Measurements from ENCODE around the gene CALD1. TPM values are rescaled to one million over a fixed set of nuclear protein-coding genes. Genes with fewer than 3 reads are reported as not detected.

CALD1 gene
- polyA plus RNA-seq, 1 donor from 2014 or later: 8.0 TPM

DNA sequence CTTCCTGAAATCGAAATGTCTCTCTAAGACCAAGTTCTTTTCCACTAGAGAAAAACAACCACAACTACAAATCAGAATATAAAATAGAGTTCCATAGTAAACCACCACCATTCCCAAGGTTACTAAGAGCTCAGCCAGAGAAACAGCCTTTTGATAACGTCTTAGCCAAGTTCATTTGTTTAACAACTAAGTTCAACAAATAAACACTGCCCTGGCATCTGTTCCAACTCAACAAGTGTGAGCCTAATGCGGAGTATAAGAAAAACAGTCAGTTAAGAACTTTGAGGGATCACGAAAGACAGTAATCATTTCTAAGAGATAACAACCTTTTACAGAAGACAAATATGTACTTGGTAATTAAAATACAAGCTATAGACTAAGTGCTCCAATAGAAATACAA is 77.3 kb downstream of the CALD1 start:
- no peaks in the 10 kb centered on the region for H3K79me2 ChIP-seq (replicated peaks; ENCODE audit: insufficient read depth, low read length)
- TF ChIP-seq, protein P1, sequence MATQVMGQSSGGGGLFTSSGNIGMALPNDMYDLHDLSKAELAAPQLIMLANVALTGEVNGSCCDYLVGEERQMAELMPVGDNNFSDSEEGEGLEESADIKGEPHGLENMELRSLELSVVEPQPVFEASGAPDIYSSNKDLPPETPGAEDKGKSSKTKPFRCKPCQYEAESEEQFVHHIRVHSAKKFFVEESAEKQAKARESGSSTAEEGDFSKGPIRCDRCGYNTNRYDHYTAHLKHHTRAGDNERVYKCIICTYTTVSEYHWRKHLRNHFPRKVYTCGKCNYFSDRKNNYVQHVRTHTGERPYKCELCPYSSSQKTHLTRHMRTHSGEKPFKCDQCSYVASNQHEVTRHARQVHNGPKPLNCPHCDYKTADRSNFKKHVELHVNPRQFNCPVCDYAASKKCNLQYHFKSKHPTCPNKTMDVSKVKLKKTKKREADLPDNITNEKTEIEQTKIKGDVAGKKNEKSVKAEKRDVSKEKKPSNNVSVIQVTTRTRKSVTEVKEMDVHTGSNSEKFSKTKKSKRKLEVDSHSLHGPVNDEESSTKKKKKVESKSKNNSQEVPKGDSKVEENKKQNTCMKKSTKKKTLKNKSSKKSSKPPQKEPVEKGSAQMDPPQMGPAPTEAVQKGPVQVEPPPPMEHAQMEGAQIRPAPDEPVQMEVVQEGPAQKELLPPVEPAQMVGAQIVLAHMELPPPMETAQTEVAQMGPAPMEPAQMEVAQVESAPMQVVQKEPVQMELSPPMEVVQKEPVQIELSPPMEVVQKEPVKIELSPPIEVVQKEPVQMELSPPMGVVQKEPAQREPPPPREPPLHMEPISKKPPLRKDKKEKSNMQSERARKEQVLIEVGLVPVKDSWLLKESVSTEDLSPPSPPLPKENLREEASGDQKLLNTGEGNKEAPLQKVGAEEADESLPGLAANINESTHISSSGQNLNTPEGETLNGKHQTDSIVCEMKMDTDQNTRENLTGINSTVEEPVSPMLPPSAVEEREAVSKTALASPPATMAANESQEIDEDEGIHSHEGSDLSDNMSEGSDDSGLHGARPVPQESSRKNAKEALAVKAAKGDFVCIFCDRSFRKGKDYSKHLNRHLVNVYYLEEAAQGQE (IDR thresholded peaks at IDR 0.05; ENCODE audit: borderline replicate concordance): no peak
- TF ChIP-seq EZH2 (IDR thresholded peaks at IDR 0.05; ENCODE audit: borderline replicate concordance, insufficient read depth, low read length, poor library complexity, severe bottlenecking) (no peak), POLR2AphosphoS5 (IDR thresholded peaks at IDR 0.05) (no peak), SMC3 (conservative IDR thresholded peaks at IDR 0.05; ENCODE audit: poor library complexity) (no peak), EP300 (conservative IDR thresholded peaks at IDR 0.05; ENCODE audit: poor library complexity, severe bottlenecking) (no peak), MXI1 (conservative IDR thresholded peaks at IDR 0.05; ENCODE audit: poor library complexity, severe bottlenecking) (no peak), TAF1 (IDR thresholded peaks at IDR 0.05; ENCODE audit: low read depth) (no peak), RAD21 (conservative IDR thresholded peaks at IDR 0.05) (no peak)
- TF ChIP-seq, protein P2, sequence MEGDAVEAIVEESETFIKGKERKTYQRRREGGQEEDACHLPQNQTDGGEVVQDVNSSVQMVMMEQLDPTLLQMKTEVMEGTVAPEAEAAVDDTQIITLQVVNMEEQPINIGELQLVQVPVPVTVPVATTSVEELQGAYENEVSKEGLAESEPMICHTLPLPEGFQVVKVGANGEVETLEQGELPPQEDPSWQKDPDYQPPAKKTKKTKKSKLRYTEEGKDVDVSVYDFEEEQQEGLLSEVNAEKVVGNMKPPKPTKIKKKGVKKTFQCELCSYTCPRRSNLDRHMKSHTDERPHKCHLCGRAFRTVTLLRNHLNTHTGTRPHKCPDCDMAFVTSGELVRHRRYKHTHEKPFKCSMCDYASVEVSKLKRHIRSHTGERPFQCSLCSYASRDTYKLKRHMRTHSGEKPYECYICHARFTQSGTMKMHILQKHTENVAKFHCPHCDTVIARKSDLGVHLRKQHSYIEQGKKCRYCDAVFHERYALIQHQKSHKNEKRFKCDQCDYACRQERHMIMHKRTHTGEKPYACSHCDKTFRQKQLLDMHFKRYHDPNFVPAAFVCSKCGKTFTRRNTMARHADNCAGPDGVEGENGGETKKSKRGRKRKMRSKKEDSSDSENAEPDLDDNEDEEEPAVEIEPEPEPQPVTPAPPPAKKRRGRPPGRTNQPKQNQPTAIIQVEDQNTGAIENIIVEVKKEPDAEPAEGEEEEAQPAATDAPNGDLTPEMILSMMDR (IDR thresholded peaks at IDR 0.05; ENCODE audit: poor library complexity, severe bottlenecking): no peak
- no peaks in the 10 kb centered on the region for H3K9me3 ChIP-seq (ENCODE audit: low read length)
- no peak overlapping the region for H3K9ac ChIP-seq (ENCODE audit: low read length)
- H3K4me2 ChIP-seq (ENCODE audit: low read length): no peak overlapping the region
- H3K9me2 ChIP-seq (ENCODE audit: insufficient read depth, low read length): no peaks in the 10 kb centered on the region
- H3K4me3 ChIP-seq (ENCODE audit: low read length): no peak overlapping the region
- no peaks in the 10 kb centered on the region for H3K36me3 ChIP-seq (ENCODE audit: insufficient read depth, low read length)
- H3K27ac ChIP-seq (ENCODE audit: low read length): no peak overlapping the region
- H3F3A ChIP-seq (ENCODE audit: insufficient read depth, low read length, poor library complexity, severe bottlenecking): no peaks in the 10 kb centered on the region
- H3K27me3 ChIP-seq (ENCODE audit: insufficient read depth, low read depth, low read length): no peaks in the 10 kb centered on the region
- H2AFZ ChIP-seq (ENCODE audit: low read depth, low read length): no peak overlapping the region
- no peaks in the 10 kb centered on the region for H4K20me1 ChIP-seq (ENCODE audit: insufficient read depth)

DNA sequence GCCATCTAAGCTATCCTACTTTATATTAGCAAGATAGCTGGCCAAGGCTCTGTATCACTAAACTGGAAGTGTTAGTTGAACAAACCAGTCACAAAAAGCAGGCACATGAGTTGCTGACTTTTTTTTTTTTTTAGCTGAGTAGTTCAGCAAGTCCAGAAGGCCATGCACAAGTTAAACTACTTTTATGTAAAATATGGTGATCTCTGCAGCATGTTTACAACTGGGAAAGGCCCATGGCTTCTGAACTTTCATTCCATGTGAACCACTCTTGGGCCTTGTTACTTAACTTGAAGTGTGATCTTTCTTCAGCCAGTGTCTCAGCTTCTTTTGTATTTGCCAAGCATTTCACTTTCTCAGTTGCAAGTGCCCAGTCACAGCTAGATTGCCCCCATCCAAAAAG is 78.5 kb downstream of the CALD1 start:
- Histone ChIP-seq H3K4me3 (ENCODE audit: low read length) (no peak overlapping the region), H3K27me3 (ENCODE audit: insufficient read depth, low read depth, low read length) (no peaks in the 10 kb centered on the region), H3F3A (ENCODE audit: insufficient read depth, low read length, poor library complexity, severe bottlenecking) (no peaks in the 10 kb centered on the region), H3K9me3 (ENCODE audit: low read length) (no peaks in the 10 kb centered on the region), H4K20me1 (ENCODE audit: insufficient read depth) (no peaks in the 10 kb centered on the region), H3K9ac (ENCODE audit: low read length) (no peak overlapping the region), H3K27ac (ENCODE audit: low read length) (no peak overlapping the region), H3K4me2 (ENCODE audit: low read length) (no peak overlapping the region), H2AFZ (ENCODE audit: low read depth, low read length) (no peak overlapping the region), H3K9me2 (ENCODE audit: insufficient read depth, low read length) (no peaks in the 10 kb centered on the region), H3K36me3 (ENCODE audit: insufficient read depth, low read length) (no peaks in the 10 kb centered on the region), H3K79me2 (replicated peaks; ENCODE audit: insufficient read depth, low read length) (no peaks in the 10 kb centered on the region)
- no peak for TF ChIP-seq MXI1 (conservative IDR thresholded peaks at IDR 0.05; ENCODE audit: poor library complexity, severe bottlenecking)
- no peak for TF ChIP-seq POLR2AphosphoS5 (IDR thresholded peaks at IDR 0.05)
- TF ChIP-seq, protein P1 (IDR thresholded peaks at IDR 0.05; ENCODE audit: borderline replicate concordance): no peak
- TF ChIP-seq, protein P2 (IDR thresholded peaks at IDR 0.05; ENCODE audit: poor library complexity, severe bottlenecking): no peak
